SU-DHL-6 (cell line): ENCODE data around the gene NTM.

ENCODE experiments used
- EZH2phosphoT487 ChIP-seq: fragments of 200-600 bp; sonication (generic), shearing (Covaris generic); conservative IDR thresholded peaks from 2 replicates; pipeline ENCODE4 v1.6.1; 2018; ENCODE audit warnings: mild to moderate bottlenecking, antibody characterized with exemption, low read length, moderate library complexity, mixed read lengths
- TF ChIP-seq, protein P1 (sequence below): fragments of 200-600 bp; sonication (generic); IDR thresholded peaks from one replicate; pipeline ENCODE4 v1.5.1; 2017; ENCODE audit warnings: antibody characterized with exemption, mild to moderate bottlenecking, low read length, moderate library complexity; ENCODE audit not compliant: insufficient read depth, poor library complexity, severe bottlenecking

DNA sequence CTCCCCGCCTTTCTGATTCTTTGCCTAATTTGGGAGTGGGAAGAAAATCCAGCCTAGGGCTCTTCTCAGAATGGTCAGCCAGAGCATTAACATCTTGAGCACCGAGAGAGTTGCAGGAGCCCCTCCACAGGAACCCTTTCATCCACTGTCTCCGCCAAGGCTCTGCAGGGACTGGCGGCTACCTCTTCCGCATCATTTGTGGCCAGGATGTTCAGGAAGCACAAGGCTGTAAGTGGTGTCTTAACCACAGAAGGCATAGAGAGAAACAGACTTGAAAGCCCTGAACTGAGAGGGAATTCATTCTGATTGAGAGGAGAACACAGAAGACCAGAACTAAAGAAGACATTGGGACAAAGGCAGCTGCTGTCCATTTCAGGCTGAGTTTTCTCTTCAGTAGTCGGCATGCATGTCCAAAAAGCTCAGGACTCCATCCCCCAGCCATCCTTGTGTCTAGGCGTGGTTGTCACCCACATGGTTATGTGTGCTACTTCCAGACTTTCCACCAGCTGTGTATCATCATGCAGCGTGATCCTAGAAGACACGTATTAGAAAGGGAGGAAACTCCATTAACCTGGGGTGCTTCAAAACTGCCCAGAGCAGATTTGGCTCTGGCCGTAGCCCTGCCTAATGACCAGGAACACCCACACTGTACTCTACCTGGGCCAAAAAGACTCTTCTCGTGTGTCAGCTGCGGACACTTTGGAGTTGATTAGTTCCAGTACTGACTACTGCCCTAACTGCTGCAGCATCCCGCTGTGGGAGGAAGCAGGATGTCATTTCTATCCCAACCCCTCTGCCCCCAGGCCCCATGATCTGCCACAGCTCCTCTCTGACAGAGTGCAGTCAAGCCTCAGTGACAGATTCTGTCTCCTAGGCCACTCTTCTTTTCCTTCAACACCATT lies 725.1 kb downstream of the NTM start:
- TF ChIP-seq, protein P1, sequence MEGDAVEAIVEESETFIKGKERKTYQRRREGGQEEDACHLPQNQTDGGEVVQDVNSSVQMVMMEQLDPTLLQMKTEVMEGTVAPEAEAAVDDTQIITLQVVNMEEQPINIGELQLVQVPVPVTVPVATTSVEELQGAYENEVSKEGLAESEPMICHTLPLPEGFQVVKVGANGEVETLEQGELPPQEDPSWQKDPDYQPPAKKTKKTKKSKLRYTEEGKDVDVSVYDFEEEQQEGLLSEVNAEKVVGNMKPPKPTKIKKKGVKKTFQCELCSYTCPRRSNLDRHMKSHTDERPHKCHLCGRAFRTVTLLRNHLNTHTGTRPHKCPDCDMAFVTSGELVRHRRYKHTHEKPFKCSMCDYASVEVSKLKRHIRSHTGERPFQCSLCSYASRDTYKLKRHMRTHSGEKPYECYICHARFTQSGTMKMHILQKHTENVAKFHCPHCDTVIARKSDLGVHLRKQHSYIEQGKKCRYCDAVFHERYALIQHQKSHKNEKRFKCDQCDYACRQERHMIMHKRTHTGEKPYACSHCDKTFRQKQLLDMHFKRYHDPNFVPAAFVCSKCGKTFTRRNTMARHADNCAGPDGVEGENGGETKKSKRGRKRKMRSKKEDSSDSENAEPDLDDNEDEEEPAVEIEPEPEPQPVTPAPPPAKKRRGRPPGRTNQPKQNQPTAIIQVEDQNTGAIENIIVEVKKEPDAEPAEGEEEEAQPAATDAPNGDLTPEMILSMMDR = no peak
- no peak for TF ChIP-seq EZH2phosphoT487
